Measurements from ENCODE around the gene MCC.

The MCC gene

GRCh38 chr5:112995764-112996618 lies 492.3 kb downstream of the MCC start:
- H3K27me3 Mint-ChIP-seq (ENCODE audit: low read depth, poor library complexity): no peaks in the 10 kb centered on the region
- H3K36me3 Mint-ChIP-seq (ENCODE audit: low read depth): peaks cover 37% of the 10 kb centered on the region
- peak; percentile 90 for TF ChIP-seq CTCF (IDR thresholded peaks at IDR 0.05)
- H3K4me3 Mint-ChIP-seq: no peak overlapping the region
- no peaks in the 10 kb centered on the region for H3K9me3 Mint-ChIP-seq
- H3K27ac Mint-ChIP-seq: peak overlapping the region; percentile 43
- peaks cover 5% of the 10 kb centered on the region for H3K4me1 Mint-ChIP-seq
- peak; percentile 81 for DNase-seq

- Mint-ChIP-seq H3K27me3 (ENCODE audit: low read depth, poor library complexity) (no peaks in the 10 kb centered on the region), H3K4me1 (peaks cover 19% of the 10 kb centered on the region), H3K36me3 (ENCODE audit: low read depth) (peaks cover 65% of the 10 kb centered on the region), H3K9me3 (no peaks in the 10 kb centered on the region), H3K27ac (no peak overlapping the region), H3K4me3 (no peak overlapping the region)
- no peak for DNase-seq
- no peak for TF ChIP-seq CTCF (IDR thresholded peaks at IDR 0.05)
Measured at GRCh38 chr5:112986224-112986623, 502.0 kb downstream of the MCC start.

- no peaks in the 10 kb centered on the region for H3K27me3 Mint-ChIP-seq (ENCODE audit: low read depth, poor library complexity)
- no peak for DNase-seq
- H3K4me3 Mint-ChIP-seq: no peak overlapping the region
- peaks cover 40% of the 10 kb centered on the region for H3K4me1 Mint-ChIP-seq
- H3K27ac Mint-ChIP-seq: no peak overlapping the region
- no peaks in the 10 kb centered on the region for H3K9me3 Mint-ChIP-seq
- H3K36me3 Mint-ChIP-seq (ENCODE audit: low read depth): peaks cover 60% of the 10 kb centered on the region
- TF ChIP-seq CTCF (IDR thresholded peaks at IDR 0.05): no peak
Measured at GRCh38 chr5:112983363-112983762, 504.9 kb downstream of the MCC start.

GRCh38 chr5:112979723-112980122 lies 508.5 kb downstream of the MCC start:
- Mint-ChIP-seq H3K4me1 (peaks cover 59% of the 10 kb centered on the region), H3K36me3 (ENCODE audit: low read depth) (peaks cover 48% of the 10 kb centered on the region), H3K4me3 (peak overlapping the region; percentile 98), H3K27me3 (ENCODE audit: low read depth, poor library complexity) (peaks cover 2% of the 10 kb centered on the region), H3K27ac (no peak overlapping the region), H3K9me3 (no peaks in the 10 kb centered on the region)
- TF ChIP-seq CTCF (IDR thresholded peaks at IDR 0.05): no peak
- no peak for DNase-seq

GRCh38 chr5:112978836-112979235 lies 509.4 kb downstream of the MCC start:
- H3K36me3 Mint-ChIP-seq (ENCODE audit: low read depth): peaks cover 42% of the 10 kb centered on the region
- H3K4me3 Mint-ChIP-seq: peak overlapping the region; percentile 98
- TF ChIP-seq CTCF (IDR thresholded peaks at IDR 0.05): no peak
- H3K4me1 Mint-ChIP-seq: peaks cover 58% of the 10 kb centered on the region
- DNase-seq: no peak
- H3K27ac Mint-ChIP-seq: no peak overlapping the region
- H3K9me3 Mint-ChIP-seq: no peaks in the 10 kb centered on the region
- H3K27me3 Mint-ChIP-seq (ENCODE audit: low read depth, poor library complexity): peaks cover 2% of the 10 kb centered on the region

- H3K4me3 Mint-ChIP-seq: peak overlapping the region; percentile 98
- H3K4me1 Mint-ChIP-seq: peaks cover 48% of the 10 kb centered on the region
- no peak for DNase-seq
- no peak for TF ChIP-seq CTCF (IDR thresholded peaks at IDR 0.05)
- H3K27me3 Mint-ChIP-seq (ENCODE audit: low read depth, poor library complexity): peaks cover 2% of the 10 kb centered on the region
- peaks cover 28% of the 10 kb centered on the region for H3K36me3 Mint-ChIP-seq (ENCODE audit: low read depth)
- H3K27ac Mint-ChIP-seq: peak overlapping the region; percentile 99
- peaks cover under 1% of the 10 kb centered on the region for H3K9me3 Mint-ChIP-seq
Measured at GRCh38 chr5:112977440-112977861, 510.8 kb downstream of the MCC start.
